GM20000 (cell line): ENCODE results near the gene RASGEF1C.

Experiments used
- DNase-seq: peaks from one replicate; pipeline ENCODE4 v3.0.0; 2012; ENCODE audit warnings: low spot score
- TF ChIP-seq, protein P1 (sequence below): IDR thresholded peaks from 2 replicates; pipeline ENCODE4 v1.5.1; 2012; ENCODE audit warnings: mild to moderate bottlenecking, control low read depth; ENCODE audit errors: extremely low read depth, missing control alignments

The RASGEF1C gene

DNA sequence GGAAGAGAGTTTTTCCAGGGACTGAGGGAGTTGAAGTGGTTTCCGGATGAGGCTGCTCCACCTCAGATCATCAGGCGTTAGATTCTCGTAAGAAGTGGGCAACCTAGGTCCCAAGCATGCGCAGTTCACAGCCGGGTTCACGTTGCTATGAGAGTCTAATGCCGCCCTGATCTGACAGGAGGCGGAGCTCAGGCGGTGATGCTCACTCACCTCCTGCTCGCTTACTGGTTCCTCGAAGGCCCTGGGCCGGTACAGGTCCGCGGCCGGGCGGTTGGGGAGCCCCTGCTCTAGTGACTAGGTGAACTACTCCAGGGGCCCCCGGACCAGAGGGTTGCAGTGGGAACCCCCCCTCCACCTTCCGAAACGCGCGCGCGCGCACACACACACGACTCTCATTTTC lies 136.5 kb downstream of the RASGEF1C start:
- TF ChIP-seq, protein P1, sequence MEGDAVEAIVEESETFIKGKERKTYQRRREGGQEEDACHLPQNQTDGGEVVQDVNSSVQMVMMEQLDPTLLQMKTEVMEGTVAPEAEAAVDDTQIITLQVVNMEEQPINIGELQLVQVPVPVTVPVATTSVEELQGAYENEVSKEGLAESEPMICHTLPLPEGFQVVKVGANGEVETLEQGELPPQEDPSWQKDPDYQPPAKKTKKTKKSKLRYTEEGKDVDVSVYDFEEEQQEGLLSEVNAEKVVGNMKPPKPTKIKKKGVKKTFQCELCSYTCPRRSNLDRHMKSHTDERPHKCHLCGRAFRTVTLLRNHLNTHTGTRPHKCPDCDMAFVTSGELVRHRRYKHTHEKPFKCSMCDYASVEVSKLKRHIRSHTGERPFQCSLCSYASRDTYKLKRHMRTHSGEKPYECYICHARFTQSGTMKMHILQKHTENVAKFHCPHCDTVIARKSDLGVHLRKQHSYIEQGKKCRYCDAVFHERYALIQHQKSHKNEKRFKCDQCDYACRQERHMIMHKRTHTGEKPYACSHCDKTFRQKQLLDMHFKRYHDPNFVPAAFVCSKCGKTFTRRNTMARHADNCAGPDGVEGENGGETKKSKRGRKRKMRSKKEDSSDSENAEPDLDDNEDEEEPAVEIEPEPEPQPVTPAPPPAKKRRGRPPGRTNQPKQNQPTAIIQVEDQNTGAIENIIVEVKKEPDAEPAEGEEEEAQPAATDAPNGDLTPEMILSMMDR = no peak
- no peak for DNase-seq

DNA sequence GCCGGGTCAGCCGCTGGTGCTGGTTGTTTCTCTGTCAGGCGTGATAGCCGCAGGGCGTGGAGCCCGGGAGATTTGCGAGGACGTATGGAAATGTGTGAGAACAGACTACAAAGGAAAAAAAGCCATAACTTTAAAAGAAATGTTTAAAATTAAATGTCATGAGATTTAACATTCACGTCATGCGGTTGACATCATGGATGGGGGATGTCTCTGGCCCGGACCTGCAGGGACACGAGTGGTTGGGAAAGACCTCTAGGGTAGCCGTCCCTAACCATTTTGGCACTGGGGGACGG lies 136.8 kb downstream of the RASGEF1C start:
- TF ChIP-seq, protein P1 = no peak
- no peak for DNase-seq

DNA sequence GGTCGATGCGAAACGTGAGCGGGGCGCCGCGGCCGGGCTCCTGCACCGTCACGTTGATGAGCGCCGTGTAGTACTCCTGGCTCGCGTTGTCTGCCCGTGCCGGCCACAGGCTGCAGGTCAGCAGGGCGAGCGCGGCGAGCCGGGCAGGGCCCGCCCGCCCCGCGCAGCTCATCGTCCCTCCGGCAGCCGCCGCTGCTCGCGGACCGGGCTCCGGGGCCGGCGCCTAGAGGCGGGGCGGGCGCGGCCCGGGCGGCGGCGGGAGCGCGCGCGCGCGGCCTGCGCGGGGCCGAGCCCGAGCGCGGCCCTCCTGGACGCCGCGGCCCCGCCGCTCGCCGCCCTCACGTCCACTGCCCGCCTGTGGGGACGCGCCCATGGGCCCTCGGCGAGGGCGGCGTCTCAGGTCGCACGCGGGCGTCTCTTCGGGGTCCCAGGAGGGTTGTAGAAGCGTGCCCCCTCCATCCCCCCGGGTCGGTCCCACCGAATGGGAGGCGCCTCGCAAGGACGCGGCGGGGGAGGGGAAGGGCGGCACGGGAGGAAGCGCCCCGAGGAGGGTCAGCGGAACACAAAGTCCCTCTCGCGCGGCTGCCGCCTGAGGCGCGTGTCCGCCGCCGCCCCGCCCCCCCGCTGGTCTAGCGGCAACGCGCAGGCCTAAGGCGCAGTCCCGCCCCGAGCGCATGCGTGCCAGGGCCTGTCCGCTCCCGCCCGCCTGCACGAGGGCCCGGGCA lies 137.3 kb downstream of the RASGEF1C start, which contains the start of gene RNF130:
Gene RNF130 (minus strand): TSS at position 229 of the 725 bp plus-strand sequence. CDS start 57 bp downstream, at position 172.
- TF ChIP-seq, protein P1 = no peak
- DNase-seq = peak; percentile 85

DNA sequence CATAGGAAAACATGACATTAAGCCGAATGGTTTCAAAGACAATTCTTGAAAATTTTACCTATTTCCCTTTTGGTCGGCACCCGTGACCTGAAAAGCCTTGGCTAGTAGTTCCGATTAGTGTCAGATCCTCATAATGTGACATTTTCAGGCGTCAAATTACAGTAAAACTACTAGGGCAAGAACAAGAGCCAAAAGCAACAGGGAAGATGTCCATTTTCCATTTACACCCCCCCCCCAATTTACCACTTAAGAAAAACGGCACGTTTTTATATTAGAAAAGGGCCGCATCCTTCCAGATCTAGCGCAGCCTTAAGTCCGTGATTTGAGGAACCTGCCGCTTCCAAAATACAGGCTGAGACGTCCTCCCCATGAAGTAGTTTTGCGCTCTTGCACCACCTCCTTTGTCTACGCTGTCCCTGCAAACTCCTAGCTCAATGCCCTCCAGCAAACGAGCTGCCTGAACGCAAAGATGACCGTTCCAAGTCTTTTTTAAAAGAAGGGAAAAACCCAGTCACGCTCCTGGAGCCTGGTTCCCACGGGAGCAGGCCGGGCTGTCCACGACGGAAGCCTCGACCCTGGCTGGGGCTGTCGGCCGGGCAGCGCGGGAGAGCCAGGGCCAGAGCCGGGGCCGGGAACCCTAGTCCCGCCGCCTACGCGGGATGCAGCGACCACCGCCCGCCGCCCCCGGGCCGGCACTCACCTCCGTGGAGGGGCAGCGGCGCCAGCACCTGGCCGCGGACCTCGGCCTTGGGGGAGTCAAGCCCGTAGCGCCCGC lies 138.1 kb downstream of the RASGEF1C start:
- TF ChIP-seq, protein P1 = no peak
- peak; percentile 28 for DNase-seq

DNA sequence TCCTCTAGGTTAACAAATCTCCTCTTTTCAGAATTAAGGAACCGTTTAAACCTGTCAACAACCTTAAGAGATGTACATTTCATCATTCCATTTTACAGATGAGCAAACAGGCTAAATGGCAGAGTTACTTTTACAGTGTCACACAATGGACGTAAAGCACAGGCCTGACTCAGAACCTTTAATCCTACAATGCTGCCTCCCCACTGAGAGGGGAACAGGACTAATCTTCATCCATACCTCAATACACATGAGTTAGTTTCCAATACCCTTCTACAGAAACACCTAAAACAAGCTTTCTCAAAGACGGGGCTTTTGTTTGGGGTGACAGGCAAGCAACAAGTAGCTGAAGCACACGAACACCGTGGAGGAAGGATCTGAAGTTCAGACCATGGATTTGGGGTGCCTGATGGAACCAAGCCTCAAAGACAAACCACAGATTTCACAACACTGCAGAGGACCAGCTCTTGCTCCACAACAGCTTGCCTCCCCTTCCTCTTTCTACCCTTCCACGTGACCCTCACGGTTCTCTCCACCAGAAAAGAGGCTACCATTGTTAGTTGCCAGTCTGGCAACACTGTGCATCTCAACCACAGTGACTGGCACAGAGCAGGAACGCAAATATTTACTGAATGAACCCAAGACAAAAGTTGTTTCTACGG lies 139.3 kb downstream of the RASGEF1C start:
- TF ChIP-seq, protein P1 = no peak
- DNase-seq = no peak

DNA sequence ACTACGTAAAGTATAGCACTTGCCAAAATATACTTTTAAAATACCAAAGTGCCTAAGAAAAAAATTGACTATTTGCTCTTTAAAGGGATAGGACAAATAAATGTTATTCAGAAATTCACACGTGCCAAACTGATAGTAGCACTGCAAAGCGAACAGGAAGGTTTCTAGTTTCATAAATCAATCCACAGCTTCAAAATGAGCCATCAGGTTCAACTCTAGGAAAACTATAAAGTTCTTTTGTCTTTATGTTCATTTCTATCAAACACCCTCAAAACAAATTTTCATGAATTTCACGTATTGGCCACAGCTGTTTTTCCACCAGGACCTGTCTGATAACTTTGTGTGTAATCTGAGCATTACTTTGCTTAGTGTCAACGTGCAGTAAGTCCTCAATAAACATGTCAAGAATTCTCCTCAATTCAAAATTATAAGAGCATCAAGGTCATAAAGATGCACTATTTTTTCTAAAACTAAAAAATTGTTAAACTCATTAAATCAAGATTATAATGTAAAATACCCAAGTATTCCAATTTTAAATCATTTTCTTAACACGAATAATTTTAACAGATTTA lies 140.4 kb downstream of the RASGEF1C start:
- no peak for DNase-seq
- TF ChIP-seq, protein P1 = no peak
